Measurements from ENCODE around the gene TUFM. TPM values are rescaled to one million over a fixed set of nuclear protein-coding genes. Genes with fewer than 3 reads are reported as not detected.
A peak's percentile ranks its signal among the peaks of the same experiment; 100 is the strongest.

TUFM gene
- total and polyA plus RNA-seq, 5 experiments from 2014 or later = 117 to 155 (median 141) TPM

DNA sequence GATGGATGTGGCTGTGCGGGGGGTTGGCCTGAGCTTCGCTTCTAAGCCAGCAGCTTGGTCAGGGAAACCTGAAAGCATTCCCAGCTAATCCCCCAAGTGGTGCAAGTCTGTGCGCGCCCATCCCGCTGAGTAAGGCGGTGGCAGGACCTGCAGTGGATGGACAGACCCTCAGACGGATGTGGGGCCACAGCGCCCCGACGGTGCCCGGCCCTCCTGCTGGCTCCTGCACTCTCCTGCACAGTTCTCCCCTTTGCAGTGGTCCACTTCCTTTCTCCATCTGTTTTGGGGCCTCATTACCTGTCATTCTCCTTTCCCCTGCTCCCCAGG is 34.4 kb upstream of the TUFM start:
- H3K4me3 Mint-ChIP-seq = peak overlapping the region; percentile 66 to 89 (median 76)
- H3K27ac Mint-ChIP-seq = peak overlapping the region in 3 of 10 donors; percentile 53 to 81 (median 81)
- H3K9me3 Mint-ChIP-seq = no peaks in the 10 kb centered on the region
- peaks cover 4 to 13% (median 11%) of the 10 kb centered on the region in 5 donors for H3K27me3 Mint-ChIP-seq
- POLR2A ChIA-PET = interaction anchor here (0.5 to 2.5 kb wide), 3 partner anchors 9 to 44 kb away, joined by 3 to 22 read pairs (median 8); partner anchors contain the start of genes RABEP2 and SH2B1
- no peaks in the 10 kb centered on the region for H3K36me3 Mint-ChIP-seq
- DNase-seq = no peak
- no peak for ATAC-seq
- peaks cover 7 to 18% (median 15%) of the 10 kb centered on the region in 4 donors for H3K4me1 Mint-ChIP-seq

- peaks cover 7 to 18% (median 15%) of the 10 kb centered on the region in 4 donors for H3K4me1 Mint-ChIP-seq
- POLR2A ChIA-PET = interaction anchor here (0.5 to 2.5 kb wide), 7 partner anchors 9 to 257 kb away, joined by 3 to 22 read pairs (median 7); partner anchors contain the start of genes ATXN2L, RABEP2, SH2B1 and TUFM
- H3K9me3 Mint-ChIP-seq = no peaks in the 10 kb centered on the region
- peak overlapping the region in 4 of 10 donors; percentile 53 to 86 (median 65) for H3K27ac Mint-ChIP-seq
- ATAC-seq = peak; percentile 98
- H3K27me3 Mint-ChIP-seq = peaks cover 4 to 13% (median 11%) of the 10 kb centered on the region in 5 donors
- DNase-seq = peak; percentile 71 to 94 (median 83)
- peak overlapping the region; percentile 67 to 92 (median 87) for H3K4me3 Mint-ChIP-seq
- peaks cover 0 to 4% (median 0%) of the 10 kb centered on the region in 3 donors for H3K36me3 Mint-ChIP-seq
Measured at GRCh38 chr16:28879841-28880588, 33.9 kb upstream of the TUFM start.

DNA sequence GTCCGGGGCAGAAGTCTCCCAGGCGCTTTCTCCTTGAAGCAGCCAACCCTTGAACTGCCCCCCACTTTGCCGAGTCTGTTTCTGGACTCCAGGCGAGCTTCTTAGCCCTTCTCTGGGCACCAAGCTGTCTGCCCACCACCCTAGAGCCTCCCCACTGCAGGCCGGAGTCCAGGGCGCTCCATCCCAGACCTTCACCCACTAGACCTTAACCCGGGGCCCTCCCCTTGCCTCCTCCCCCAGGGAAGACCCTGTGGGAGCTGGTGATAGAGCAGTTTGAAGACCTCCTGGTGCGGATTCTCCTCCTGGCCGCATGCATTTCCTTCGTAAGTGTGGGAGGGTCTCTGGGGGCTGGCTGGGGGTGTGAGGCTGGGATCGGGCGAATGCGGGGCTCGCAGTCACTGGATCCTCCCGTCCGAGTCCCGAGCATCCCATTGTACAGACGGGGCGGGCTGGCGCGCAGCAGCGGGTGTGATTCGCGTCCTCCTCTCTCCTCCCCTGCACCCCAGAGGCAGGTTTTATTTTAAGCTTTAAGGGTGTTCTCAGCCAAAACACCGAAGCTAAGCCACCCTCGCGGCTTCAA is 33.2 kb upstream of the TUFM start:
- no peaks in the 10 kb centered on the region for H3K9me3 Mint-ChIP-seq
- no peak for DNase-seq

DNA sequence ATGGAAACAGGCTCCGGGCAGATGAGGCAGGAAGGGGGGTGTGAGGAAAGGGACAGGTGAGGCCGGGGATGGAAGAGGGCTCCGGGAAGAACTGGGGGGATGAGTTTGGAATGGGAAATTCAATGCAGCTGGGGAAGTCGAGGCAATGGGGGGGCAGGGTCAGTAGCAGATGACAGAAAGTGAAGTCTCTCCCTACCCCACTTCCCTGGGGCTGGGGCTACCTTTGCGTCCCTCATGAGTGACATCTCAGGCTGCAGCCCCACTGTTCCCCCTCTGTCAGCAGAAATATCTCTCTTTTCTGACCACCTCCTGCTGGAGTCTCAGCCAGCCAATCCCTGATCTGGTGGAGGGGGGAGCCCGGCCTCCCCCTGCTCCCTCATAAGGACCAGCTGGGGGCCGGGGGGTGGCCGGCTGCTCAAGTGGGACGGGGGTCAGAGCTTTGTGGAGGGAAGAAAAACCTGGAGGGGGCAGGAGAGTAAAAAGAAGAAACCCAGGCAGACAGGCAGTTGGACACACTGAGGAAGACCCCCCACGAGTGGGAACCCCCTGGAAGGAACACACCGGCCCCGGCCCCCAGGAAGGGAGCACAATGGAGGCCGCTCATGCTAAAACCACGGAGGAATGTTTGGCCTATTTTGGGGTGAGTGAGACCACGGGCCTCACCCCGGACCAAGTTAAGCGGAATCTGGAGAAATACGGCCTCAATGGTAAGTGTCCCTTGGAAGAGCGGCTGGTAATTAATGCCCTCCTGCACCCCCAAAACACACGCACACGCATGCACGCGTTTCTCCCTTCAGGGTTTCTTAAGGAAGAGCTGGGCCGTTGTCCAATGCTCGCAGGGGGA is 32.2 kb upstream of the TUFM start, which contains the start of gene ATP2A1:
Gene ATP2A1 (plus strand): TSS at position 406 of the 844 bp plus-strand sequence. CDS start 184 bp downstream, at position 590.
- H3K9me3 Mint-ChIP-seq = no peaks in the 10 kb centered on the region
- POLR2A ChIA-PET = interaction anchor here (0.5 to 2.5 kb wide), 7 partner anchors 13 to 255 kb away, joined by 3 to 22 read pairs (median 3); partner anchors contain the start of genes ATXN2L, SH2B1 and TUFM
- H3K27me3 Mint-ChIP-seq = peaks cover 4 to 11% (median 9%) of the 10 kb centered on the region in 5 donors

More for the DNA sequence above, 33.2 kb upstream of the TUFM start:
- peaks cover 7 to 18% (median 15%) of the 10 kb centered on the region in 4 donors for H3K4me1 Mint-ChIP-seq
- H3K27me3 Mint-ChIP-seq = peaks cover 4 to 13% (median 11%) of the 10 kb centered on the region in 5 donors
- H3K4me3 Mint-ChIP-seq = peak overlapping the region; percentile 67 to 92 (median 87)
- peak overlapping the region in 6 of 10 donors; percentile 53 to 91 (median 80) for H3K27ac Mint-ChIP-seq
- POLR2A ChIA-PET = interaction anchor here (0.6 to 2.5 kb wide), 8 partner anchors 14 to 256 kb away, joined by 3 to 22 read pairs (median 6); partner anchors contain the start of genes ATXN2L, RABEP2, SH2B1 and TUFM
- H3K36me3 Mint-ChIP-seq = peaks cover 0 to 4% (median 0%) of the 10 kb centered on the region in 3 donors
- ATAC-seq = peak; percentile 47 to 54

GRCh38 chr16:28877655-28878000 is 31.5 kb upstream of the TUFM start:
- peaks cover 4 to 11% (median 9%) of the 10 kb centered on the region in 5 donors for H3K27me3 Mint-ChIP-seq
- H3K27ac Mint-ChIP-seq = peak overlapping the region in 1 of 10 donors; percentile 34
- no peak for DNase-seq
- peaks cover 0 to 10% (median 0%) of the 10 kb centered on the region in 3 donors for H3K36me3 Mint-ChIP-seq
- H3K4me3 Mint-ChIP-seq = peak overlapping the region in 5 of 10 donors; percentile 11 to 67 (median 23)
- no peak for ATAC-seq
- H3K9me3 Mint-ChIP-seq = no peaks in the 10 kb centered on the region
- POLR2A ChIA-PET = interaction anchor here (1.3 kb wide), 1 partner anchor 15 kb away, joined by 3 read pairs; no protein-coding TSS in a partner anchor
- H3K4me1 Mint-ChIP-seq = peaks cover 7 to 18% (median 15%) of the 10 kb centered on the region in 4 donors

More for the DNA sequence above, 32.2 kb upstream of the TUFM start, which contains the start of gene ATP2A1:
- ATAC-seq = no peak
- Mint-ChIP-seq H3K27ac (peak within 1 kb of the TSS in 7 of 10 donors; percentile 34 to 86 (median 53)), H3K4me3 (peak within 1 kb of the TSS; percentile 67 to 92 (median 87)), H3K4me1 (peaks cover 7 to 18% (median 15%) of the 10 kb centered on the region in 4 donors), H3K36me3 (peaks cover 0 to 6% (median 0%) of the 10 kb centered on the region in 3 donors)
- DNase-seq = no peak

GRCh38 chr16:28876973-28877654 is 31.0 kb upstream of the TUFM start:
- Mint-ChIP-seq H3K27ac (peak overlapping the region in 1 of 10 donors; percentile 34), H3K9me3 (no peaks in the 10 kb centered on the region), H3K4me1 (peaks cover 7 to 20% (median 15%) of the 10 kb centered on the region in 4 donors), H3K36me3 (peaks cover 0 to 10% (median 0%) of the 10 kb centered on the region in 3 donors), H3K27me3 (peaks cover 4 to 11% (median 7%) of the 10 kb centered on the region in 5 donors), H3K4me3 (no peak overlapping the region)
- POLR2A ChIA-PET = interaction anchor here (1.3 kb wide), 1 partner anchor 15 kb away, joined by 3 read pairs; no protein-coding TSS in a partner anchor
- no peak for ATAC-seq
- no peak for DNase-seq

- DNase-seq = no peak
- H3K36me3 Mint-ChIP-seq = peaks cover 0 to 13% (median 0%) of the 10 kb centered on the region in 3 donors
- H3K4me3 Mint-ChIP-seq = no peak overlapping the region
- H3K27me3 Mint-ChIP-seq = peaks cover 2 to 6% (median 5%) of the 10 kb centered on the region in 5 donors
- peaks cover 7 to 18% (median 13%) of the 10 kb centered on the region in 4 donors for H3K4me1 Mint-ChIP-seq
- no peaks in the 10 kb centered on the region for H3K9me3 Mint-ChIP-seq
- peak overlapping the region in 1 of 10 donors; percentile 52 for H3K27ac Mint-ChIP-seq
- POLR2A ChIA-PET = interaction anchor here (1.3 to 1.7 kb wide), 2 partner anchors 13 to 14 kb away, joined by 3 to 5 read pairs; partner anchors contain the start of gene SH2B1
- no peak for ATAC-seq
Measured at GRCh38 chr16:28876019-28876659, 30.0 kb upstream of the TUFM start.

GRCh38 chr16:28875134-28876018 is 29.2 kb upstream of the TUFM start:
- DNase-seq = no peak
- POLR2A ChIA-PET = interaction anchor here (0.6 to 1.7 kb wide), 6 partner anchors 12 to 1774 kb away, joined by 3 to 8 read pairs (median 4); partner anchors contain the start of gene SH2B1
- H3K36me3 Mint-ChIP-seq = peaks cover 0 to 20% (median 0%) of the 10 kb centered on the region in 3 donors

DNA sequence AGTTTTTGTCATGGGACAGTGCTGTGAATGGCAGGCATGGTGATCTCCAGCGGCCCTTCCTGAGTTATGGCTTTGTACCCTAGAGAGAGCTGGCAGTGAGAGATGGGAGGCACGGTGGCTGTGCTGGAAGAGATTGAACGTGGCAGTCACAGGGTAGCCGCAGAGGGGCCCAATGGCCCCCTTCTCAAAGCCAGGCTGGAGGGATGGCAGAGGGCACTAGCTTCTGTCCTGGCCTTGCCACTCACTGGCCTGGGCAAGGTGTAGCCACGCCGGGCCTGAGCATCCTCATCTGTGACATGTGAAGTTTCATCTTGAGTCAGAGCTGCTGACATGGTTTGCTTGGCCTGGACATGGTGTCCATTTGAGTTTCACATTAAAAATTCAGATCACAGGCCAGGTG is 28.3 kb upstream of the TUFM start:
- DNase-seq (no peak), ATAC-seq (no peak)
- no peaks in the 10 kb centered on the region for H3K27me3 Mint-ChIP-seq
- peak overlapping the region in 1 of 10 donors; percentile 87 for H3K27ac Mint-ChIP-seq
- H3K36me3 Mint-ChIP-seq = peaks cover 0 to 30% (median 3%) of the 10 kb centered on the region in 3 donors
- H3K4me3 Mint-ChIP-seq = no peak overlapping the region
- POLR2A ChIA-PET = interaction anchor here (0.6 to 1.2 kb wide), 6 partner anchors 12 to 1774 kb away, joined by 3 to 8 read pairs (median 4); no protein-coding TSS in a partner anchor
- no peaks in the 10 kb centered on the region for H3K9me3 Mint-ChIP-seq
- H3K4me1 Mint-ChIP-seq = peaks cover 6 to 20% (median 8%) of the 10 kb centered on the region in 4 donors

More at GRCh38 chr16:28875134-28876018, 29.2 kb upstream of the TUFM start:
- Mint-ChIP-seq H3K4me1 (peaks cover 4 to 15% (median 8%) of the 10 kb centered on the region in 4 donors), H3K27ac (no peak overlapping the region), H3K27me3 (no peaks in the 10 kb centered on the region), H3K9me3 (no peaks in the 10 kb centered on the region), H3K4me3 (no peak overlapping the region)
- ATAC-seq = no peak
